NB4 (cell line): Measurements from ENCODE around the gene KSR2.

Experiments
- MYC ChIP-seq: IDR thresholded peaks from 2 replicates; pipeline ENCODE4 v1.6.1; 2011; ENCODE audit warnings: low read depth, low read length
- POLR2A ChIP-seq: IDR thresholded peaks from 2 replicates; pipeline ENCODE4 v1.6.1; 2011; ENCODE audit warnings: mild to moderate bottlenecking; ENCODE audit not compliant: insufficient read length; ENCODE audit errors: extremely low read depth
- TF ChIP-seq, protein P1 (sequence below): IDR thresholded peaks from one replicate; pipeline ENCODE4 v1.5.1; 2012; ENCODE audit warnings: low read depth, low read length
- TF ChIP-seq, protein P2 (sequence below): IDR thresholded peaks from 2 replicates; pipeline ENCODE4 v1.6.1; 2011; ENCODE audit warnings: low read depth, low read length

DNA sequence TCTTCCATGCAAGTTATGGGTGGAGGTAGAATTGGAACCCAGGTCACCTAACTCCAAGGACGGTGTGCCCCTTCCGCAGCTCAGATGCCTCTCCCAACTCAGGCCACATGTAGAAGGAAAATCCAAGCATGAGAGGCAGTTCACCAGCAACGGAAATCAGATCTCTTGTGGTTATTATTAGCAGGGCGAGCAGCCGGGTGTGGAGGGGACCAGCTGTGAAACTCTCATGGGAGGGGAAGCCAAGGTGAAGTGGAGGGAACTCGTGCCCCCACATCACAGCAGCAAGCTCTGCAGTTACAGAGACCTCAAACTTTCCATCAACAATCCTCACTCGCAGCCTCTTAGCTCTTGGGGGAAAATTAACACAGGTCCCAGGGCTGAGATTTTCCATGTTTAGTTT is 79.7 kb downstream of the KSR2 start:
- TF ChIP-seq, protein P1, sequence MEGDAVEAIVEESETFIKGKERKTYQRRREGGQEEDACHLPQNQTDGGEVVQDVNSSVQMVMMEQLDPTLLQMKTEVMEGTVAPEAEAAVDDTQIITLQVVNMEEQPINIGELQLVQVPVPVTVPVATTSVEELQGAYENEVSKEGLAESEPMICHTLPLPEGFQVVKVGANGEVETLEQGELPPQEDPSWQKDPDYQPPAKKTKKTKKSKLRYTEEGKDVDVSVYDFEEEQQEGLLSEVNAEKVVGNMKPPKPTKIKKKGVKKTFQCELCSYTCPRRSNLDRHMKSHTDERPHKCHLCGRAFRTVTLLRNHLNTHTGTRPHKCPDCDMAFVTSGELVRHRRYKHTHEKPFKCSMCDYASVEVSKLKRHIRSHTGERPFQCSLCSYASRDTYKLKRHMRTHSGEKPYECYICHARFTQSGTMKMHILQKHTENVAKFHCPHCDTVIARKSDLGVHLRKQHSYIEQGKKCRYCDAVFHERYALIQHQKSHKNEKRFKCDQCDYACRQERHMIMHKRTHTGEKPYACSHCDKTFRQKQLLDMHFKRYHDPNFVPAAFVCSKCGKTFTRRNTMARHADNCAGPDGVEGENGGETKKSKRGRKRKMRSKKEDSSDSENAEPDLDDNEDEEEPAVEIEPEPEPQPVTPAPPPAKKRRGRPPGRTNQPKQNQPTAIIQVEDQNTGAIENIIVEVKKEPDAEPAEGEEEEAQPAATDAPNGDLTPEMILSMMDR = no peak
- TF ChIP-seq MYC = no peak
- no peak for TF ChIP-seq POLR2A
- TF ChIP-seq, protein P2, sequence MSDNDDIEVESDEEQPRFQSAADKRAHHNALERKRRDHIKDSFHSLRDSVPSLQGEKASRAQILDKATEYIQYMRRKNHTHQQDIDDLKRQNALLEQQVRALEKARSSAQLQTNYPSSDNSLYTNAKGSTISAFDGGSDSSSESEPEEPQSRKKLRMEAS = no peak
